Embryonic facial prominence (tissue), 1 donor: Measurements from ENCODE around the gene PRRX1.

Experiments
- DNase-seq: peaks from one replicate; pipeline ENCODE4 v3.0.0-alpha.2; 2016; ENCODE audit errors: extremely low spot score

The PRRX1 gene

DNA sequence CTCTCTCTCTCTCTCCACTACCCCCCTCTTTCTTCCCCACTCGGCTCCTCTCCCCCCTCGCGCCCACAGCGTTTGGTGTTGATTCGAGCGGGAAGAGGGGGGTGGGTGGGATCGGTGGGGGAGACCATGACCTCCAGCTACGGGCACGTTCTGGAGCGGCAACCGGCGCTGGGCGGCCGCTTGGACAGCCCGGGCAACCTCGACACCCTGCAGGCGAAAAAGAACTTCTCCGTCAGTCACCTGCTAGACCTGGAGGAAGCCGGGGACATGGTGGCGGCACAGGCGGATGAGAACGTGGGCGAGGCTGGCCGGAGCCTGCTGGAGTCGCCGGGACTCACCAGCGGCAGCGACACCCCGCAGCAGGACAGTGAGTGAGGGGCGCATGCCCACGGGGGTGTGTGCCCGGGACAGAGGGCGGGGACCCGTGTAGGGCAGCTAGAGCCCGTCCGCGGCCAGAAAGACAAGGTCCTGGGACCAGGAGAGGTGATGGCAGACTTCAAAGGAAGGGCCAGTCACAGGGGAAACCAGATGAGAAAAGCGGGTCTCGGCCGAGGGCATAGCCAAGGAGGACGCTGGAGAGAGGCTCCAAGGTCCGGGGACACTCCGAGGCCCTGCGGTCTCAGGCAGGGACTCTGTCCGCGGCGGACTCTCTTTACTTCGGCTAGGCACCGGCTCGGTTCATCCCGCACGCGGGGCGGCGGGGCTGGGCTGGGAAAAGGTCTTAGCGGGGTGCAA, at the start of gene PRRX1:
PRRX1 (plus strand) TSS at position 39 of the 735 bp plus-strand sequence; CDS start at position 127, 88 bp downstream.
- DNase-seq = no peak

GRCh38 chr1:170617591-170618330, 46.2 kb upstream of the PRRX1 start:
- no peak for DNase-seq

- no peak for DNase-seq
These were observed 45.5 kb upstream of the PRRX1 start for GRCh38 chr1:170618421-170618820.

GRCh38 chr1:170619241-170620028, 44.5 kb upstream of the PRRX1 start:
- DNase-seq = no peak

DNA sequence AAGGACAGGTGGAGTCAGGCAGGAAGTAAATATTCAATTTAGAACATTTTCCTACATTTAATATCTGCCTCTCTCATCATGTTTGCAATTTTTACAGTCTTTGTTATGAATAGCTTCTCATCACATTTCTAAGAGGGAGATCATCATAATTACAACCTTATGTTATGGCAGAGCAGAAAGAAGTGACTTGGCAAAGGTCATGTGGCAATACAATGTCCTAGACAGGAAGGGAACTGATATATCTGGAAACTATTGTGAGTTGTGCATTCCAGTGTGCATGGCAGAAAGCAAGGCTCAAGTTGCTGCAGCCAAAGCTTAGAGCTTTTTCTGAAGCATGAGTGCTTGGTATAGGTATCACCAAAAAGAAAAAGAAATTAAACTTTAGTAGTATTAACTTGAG, 43.8 kb upstream of the PRRX1 start:
- no peak for DNase-seq

DNA sequence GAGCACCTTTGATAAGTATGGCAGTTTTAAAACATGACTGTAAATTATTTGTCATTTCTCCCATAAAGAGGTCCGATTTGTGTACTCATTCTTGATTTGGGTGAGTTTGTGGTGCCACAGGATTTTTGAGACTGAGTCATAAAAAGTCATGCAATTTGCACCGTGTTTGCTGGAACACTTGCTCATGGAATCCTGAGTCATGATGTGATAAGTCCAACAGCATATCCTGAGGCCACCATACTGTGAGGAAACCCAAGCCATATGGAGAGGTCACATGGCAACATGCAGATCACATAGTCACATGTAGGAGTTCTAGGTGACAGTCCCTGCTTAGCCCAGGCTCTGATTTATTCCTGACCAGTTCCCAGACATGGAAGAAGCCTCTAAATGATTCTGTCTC, 40.8 kb upstream of the PRRX1 start:
- DNase-seq = no peak

GRCh38 chr1:170624146-170624545, 39.8 kb upstream of the PRRX1 start:
- DNase-seq = no peak

GRCh38 chr1:170630977-170631376, 33.0 kb upstream of the PRRX1 start:
- no peak for DNase-seq

- no peak for DNase-seq
These were observed 29.6 kb upstream of the PRRX1 start for GRCh38 chr1:170634293-170634692.

DNA sequence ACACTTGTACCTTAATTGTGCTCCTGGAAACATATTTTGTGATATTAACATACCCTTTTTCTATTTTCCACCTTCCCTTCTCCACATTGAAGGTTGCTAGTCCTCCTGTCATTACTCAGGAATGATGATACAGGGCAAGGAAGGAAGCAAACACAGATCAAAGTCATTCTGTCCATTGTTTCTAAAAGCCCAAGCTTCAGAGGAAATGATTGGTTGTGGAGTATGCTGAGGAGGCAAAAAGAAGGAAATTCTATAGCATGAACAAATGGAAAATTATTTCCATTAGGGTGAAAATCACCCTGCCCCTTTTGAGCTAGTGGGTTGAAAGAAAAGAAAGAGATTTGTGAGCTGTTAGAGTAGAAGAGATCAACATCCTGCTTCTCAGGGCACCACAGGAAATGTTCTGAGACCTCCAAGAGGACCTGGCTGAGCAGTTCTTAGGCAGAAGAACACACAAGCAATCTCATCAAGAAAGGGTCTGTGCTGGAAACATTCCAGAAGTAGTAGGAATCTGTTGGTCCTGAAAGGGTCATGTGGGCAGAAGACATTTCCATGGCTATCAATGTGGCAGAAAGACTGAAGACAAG, 29.0 kb upstream of the PRRX1 start:
- DNase-seq = no peak

DNA sequence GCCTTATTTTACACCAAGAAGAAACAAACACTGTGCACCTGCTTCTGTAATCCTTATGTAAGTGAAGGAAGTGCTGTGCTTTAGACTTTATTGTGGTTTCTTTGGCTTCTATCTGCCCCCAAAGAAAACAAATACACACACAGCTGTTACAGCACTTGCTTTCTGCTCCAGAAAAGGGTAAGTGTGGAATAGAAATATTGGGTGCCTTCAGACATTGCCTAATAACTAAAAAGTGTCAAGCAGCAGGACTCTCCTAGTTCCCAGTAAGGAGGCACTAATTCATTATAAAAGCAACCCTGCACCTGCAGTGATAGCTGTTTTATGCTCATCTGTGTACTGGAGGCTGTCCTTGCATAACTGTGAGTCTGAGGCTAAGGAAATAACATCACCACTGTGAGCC, 23.4 kb upstream of the PRRX1 start:
- no peak for DNase-seq

DNA sequence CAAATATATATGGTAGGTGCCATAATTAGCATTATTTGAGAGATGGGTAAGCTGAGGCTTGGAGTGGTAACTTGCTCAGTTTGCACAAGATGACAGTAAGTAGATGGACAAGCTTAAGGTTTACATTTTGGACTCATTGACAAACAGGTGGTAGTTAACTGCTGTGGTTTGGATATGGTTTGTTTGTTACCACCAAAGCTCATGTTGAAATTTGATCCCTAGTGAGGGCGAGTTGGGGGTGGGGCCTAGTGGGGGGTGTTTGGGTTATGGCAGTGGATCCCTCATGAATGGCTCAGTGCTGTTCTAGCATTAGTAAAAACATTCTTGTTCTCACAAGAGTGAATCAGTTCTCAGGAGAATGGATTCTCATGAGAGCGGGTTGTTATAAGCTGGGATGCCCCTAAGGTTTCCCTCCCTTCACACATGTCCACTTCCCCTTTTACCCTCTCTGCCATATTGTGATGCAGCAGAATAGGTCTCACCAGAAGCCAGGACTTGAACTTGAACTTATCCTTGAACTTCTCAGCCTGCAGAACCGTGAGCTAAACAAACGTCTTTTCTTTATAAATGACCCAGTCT, 6.6 kb upstream of the PRRX1 start:
- no peak for DNase-seq

- DNase-seq = no peak
These were observed 4.4 kb upstream of the PRRX1 start for GRCh38 chr1:170659399-170660035.

- DNase-seq = no peak
These were observed 3.6 kb upstream of the PRRX1 start for GRCh38 chr1:170660281-170660713.

DNA sequence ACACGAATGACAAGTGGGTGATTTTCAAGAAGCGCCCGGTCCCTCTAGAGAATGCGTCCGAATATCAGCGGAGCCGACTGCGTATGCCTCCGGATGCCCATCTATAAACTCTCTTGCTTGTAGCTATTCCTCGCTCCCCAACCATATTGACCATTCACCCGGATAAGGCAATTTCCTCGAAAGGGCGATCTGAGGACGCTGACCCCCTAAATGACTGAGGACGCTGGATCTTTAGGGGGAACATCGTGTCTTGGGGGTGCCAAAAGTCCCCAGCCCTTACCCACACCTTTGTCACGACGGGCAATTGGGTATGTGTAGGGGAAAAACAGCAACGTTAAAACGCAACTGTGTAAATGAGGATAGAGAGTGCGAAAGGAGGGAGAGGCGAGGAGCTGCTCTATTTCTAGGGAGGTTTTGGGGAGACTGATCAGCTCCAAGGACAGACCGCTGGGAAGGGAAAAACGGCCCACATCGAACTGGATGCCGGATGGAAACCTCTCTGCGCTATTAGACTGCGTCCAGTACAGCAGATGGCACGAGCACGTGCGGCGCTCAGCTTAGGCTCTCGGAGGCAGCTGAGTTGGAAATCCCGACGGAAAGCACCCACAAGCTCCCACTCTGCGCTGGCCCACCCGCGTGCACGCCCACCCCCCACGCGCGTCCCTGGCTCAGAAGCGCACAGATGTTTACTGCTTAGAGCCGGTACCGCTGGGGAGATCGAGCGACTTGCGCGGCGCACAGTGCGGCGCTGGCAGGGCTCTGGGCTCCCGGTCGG, 2.9 kb upstream of the PRRX1 start:
- peak; percentile 60 for DNase-seq

DNA sequence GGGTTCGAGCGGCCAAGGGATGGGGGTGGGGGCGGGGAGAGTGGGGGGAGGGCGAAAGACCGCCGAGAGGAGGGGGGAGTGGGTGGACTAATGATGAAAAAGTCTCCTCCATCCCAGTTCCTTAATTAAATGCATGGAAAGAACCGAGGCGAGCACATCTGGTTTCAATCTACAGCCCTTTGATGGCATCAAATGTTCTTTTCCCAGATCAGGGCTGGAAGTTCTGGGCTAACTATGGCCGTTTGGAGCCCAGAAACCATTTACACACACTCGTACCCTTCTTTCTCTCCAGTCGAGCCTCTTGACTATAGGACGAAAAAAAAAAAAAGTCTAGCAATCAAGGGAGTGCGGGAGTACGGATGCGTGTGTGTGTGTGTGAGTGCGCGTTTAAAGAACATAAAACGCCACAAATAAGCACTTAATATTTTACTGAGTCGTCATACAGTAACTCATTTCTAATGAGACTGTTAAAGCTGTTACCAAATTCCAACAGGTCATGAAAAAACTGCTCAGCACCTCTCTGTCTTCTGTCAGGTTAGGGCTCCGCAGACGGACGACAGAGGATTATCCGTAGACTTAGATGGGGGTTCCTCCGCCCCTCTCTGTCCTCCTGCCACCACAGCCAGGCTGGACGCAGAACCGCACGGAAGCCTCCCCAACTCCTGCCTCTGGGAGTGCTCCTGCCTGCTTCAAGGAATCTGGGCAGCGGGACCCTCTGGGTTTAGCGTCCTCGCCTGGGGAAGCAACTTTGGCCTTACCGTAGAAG, 2.1 kb upstream of the PRRX1 start:
- peak; percentile 78 for DNase-seq

DNA sequence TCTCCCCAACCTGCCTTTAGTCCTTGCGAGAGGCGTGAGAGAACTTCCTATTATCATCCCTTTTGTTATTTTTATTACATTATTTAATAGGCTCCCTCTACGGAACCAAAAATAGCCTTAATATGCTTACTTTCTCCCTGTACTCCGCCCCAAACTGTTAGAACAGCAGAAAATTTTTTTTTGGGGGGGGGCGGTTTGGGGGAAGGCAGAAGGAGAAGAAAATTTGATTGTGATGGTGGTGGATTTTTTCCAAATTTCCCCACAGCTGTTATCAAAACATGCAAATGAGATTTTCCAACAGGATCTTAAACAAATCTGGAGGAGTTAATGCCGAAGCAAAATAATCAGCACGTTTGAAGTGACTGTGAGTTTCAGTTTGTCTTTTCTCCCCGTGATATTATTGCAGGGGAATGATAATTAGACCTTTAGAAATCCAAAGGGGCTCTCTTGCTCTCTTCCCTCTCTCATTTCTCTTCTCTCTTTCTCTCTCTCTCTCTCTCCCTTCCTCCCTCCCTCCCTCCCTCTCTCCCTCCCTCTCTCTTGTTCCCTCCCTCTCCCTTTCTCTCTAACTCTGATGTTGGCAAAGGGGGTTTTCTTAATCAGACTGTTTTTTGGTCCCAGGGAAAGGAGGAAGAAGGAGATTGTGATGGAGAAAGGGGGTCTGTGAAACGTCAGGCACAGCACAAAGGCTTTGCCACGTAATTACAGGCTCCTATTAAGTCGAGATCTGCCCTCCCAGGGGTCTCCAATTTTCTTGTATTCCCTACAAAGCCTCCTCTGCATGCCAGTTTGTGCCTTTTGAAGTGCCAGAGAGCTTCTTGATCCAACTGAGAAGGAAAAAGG, 1.1 kb upstream of the PRRX1 start:
- no peak for DNase-seq

- DNase-seq = peak; percentile 80
These were observed 383 bp upstream of the PRRX1 start for GRCh38 chr1:170663404-170664092.
